Prostate gland (tissue), 2 donors: ENCODE results near the gene MRGPRD. TPM values are rescaled to one million over a fixed set of nuclear protein-coding genes. Genes with fewer than 3 reads are reported as not detected.
"Not testable (repeated sequence)": the region's sequence is repeated elsewhere in the genome, so short reads cannot be mapped to it uniquely, and the experiment has no call there.

ENCODE experiments used
- DNase-seq: peaks from one replicate; pipeline ENCODE4 v3.0.0-alpha.2; 2019; ENCODE audit warnings: low spot score
- H3K27ac ChIP-seq, 2 donors: fragments of 200-600 bp; sonication (generic); 2 replicates each; pipeline ENCODE4 v1.5.1; 2017 to 2019
- H3K27me3 ChIP-seq: fragments of 200-600 bp; sonication (generic); replicated peaks from 2 replicates; pipeline ENCODE4 v1.5.1; 2019; ENCODE audit not compliant: insufficient read depth
- H3K36me3 ChIP-seq, 2 donors: fragments of 200-600 bp; sonication (generic); 1 replicate in 1 of 2; 2 replicates in 1 of 2; pipeline versions ENCODE4 v1.5.1 to v1.8.1; 2017 to 2019
- H3K4me1 ChIP-seq: fragments of 200-600 bp; sonication (generic); replicated peaks from 2 replicates; pipeline ENCODE4 v1.5.1; 2019
- H3K4me3 ChIP-seq, 2 donors: fragments of 200-600 bp; sonication (generic); 2 replicates each; pipeline ENCODE4 v1.5.1; 2017 to 2019
- H3K9me3 ChIP-seq: fragments of 200-600 bp; sonication (generic); 2 replicates; pipeline ENCODE4 v1.5.1; 2017
- POLR2A ChIP-seq: fragments of 450-650 bp; IDR thresholded peaks from one replicate; pipeline ENCODE4 v1.6.1; 2016; ENCODE audit warnings: antibody characterized with exemption, mild to moderate bottlenecking
- POLR2AphosphoS5 ChIP-seq: sonication (generic); formaldehyde crosslinking; IDR thresholded peaks from one replicate; pipeline ENCODE4 v1.6.1; 2017; ENCODE audit warnings: antibody characterized with exemption
- WGBS: methylation state at CpG from one replicate; pipeline ENCODE4 v1.1.5; 2018; 5-methylcytosine and 5-hydroxymethylcytosine counted together
- intact Hi-C: fragments of 100-400 bp; cut with DNase I; formaldehyde crosslinking; loops from one replicate; pipeline ENCODE4 v1.14.2; 2022
- total RNA-seq, 2 donors: library from RNA; depleted of rRNA; stranded (reverse); fragments of >200 nt; gene quantifications; one replicate each; pipeline ENCODE4 v1.1.0, GENCODE V29; 2016
- TF ChIP-seq, protein P1 (sequence below), 4 experiments: fragments of 200-600 bp in 2 of 4; fragments of 450-650 bp in 2 of 4; sonication (generic) in 2 of 4; IDR thresholded peaks; 1 replicate in 3 of 4; 2 replicates in 1 of 4; pipeline ENCODE4 v1.5.1; 2016 to 2019; ENCODE audit warnings: antibody characterized with exemption in 4 of 4, mild to moderate bottlenecking in 2 of 4, moderate library complexity in 2 of 4

The MRGPRD gene
- total RNA-seq, 2 donors from 2014 or later = not detected

DNA sequence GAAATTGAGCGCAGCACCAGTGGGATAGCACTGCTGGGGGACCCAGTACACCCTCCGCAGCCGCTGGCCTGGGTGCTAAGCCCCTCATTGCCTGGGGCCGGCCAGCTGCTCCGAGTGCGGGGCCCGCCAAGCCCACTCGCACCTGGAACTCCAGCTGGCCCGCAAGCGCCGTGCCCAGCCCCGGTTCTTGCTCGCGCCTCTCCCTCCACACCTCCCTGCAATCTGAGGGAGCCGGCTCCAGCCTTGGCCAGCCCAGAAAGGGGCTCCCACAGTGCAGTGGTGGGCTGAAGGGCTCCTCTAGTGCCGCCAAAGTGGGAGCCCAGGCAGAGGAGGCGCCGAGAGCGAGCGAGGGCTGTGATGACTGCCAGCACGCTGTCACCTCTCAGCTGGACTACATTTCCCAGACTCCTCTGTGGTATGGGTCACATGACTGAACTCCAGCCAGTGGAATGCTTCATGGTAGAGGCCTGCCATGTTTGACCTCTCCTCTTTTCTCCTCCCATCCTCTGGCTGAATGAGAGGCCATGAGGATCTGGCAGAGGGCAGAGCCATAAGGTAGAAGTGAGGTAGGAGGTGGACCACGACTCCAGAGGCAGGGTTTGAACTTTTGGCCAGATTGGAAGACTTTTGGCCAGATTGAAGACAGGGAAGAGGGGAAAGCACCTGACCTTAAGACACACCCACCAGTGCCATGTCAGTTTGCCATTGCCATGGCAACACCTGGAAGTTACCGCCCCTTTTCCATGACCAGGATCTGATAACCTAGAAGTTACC is 6.2 kb downstream of the MRGPRD start:
- no peak for DNase-seq
- Histone ChIP-seq H3K9me3 (no peaks in the 10 kb centered on the region), H3K36me3 (no peaks in the 10 kb centered on the region), H3K27ac (no peak overlapping the region), H3K4me1 (peaks cover 10% of the 10 kb centered on the region), H3K4me3 (no peak overlapping the region), H3K27me3 (no peaks in the 10 kb centered on the region)
- TF ChIP-seq POLR2AphosphoS5 = no peak
- TF ChIP-seq, protein P1, sequence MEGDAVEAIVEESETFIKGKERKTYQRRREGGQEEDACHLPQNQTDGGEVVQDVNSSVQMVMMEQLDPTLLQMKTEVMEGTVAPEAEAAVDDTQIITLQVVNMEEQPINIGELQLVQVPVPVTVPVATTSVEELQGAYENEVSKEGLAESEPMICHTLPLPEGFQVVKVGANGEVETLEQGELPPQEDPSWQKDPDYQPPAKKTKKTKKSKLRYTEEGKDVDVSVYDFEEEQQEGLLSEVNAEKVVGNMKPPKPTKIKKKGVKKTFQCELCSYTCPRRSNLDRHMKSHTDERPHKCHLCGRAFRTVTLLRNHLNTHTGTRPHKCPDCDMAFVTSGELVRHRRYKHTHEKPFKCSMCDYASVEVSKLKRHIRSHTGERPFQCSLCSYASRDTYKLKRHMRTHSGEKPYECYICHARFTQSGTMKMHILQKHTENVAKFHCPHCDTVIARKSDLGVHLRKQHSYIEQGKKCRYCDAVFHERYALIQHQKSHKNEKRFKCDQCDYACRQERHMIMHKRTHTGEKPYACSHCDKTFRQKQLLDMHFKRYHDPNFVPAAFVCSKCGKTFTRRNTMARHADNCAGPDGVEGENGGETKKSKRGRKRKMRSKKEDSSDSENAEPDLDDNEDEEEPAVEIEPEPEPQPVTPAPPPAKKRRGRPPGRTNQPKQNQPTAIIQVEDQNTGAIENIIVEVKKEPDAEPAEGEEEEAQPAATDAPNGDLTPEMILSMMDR (IDR thresholded peaks at IDR 0.05) = no peak
- no peak for TF ChIP-seq POLR2A
- WGBS = 92% methylated on average over 22 of the region's 23 CpGs
- intact Hi-C loops = no loop called here

DNA sequence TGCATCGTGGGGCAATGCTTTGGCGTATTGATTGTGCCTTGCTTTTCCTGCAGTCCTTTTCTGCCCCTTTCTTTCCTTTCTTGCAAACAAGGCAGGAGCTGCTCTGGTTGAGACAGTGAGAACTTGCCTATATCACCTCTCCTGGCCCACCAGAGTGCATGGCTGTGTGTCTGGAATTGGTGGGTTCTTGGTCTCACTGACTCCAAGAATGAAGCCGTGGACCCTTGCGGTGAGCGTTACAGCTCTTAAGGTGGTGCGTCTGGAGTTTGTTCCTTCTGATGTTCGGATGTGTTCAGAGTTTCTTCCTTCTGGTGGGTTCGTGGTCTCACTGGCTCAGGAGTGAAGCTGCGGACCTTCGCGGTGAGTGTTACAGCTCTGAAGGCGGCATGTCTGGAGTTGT is 7.1 kb downstream of the MRGPRD start:
- DNase-seq, H3K27me3 ChIP-seq, H3K36me3 ChIP-seq, H3K27ac ChIP-seq, intact Hi-C loops, H3K9me3 ChIP-seq, H3K4me3 ChIP-seq, H3K4me1 ChIP-seq: not testable (repeated sequence)
- 93% methylated on average over 12 of the region's 12 CpGs for WGBS

DNA sequence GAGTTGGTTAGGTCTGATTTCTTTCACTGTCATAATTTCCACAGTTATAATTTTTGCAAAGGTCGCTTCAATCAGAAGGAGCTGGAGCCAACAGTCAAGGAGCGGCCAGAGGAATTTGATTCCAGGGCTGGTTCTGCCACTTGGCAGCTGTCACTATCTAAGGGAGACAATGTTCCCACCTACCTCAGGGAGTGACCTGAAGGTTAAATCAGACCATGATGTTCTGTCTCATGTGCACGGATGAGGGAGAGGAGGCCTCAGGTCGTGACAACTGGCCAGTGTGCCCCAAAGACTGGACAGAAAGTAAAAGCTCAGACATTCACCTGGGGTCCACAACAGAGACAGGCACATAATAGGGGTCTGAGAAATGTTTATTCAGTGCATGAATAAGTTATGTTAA is 7.6 kb downstream of the MRGPRD start:
- 49% methylated on average over 4 of the region's 4 CpGs for WGBS
- no peak for DNase-seq

DNA sequence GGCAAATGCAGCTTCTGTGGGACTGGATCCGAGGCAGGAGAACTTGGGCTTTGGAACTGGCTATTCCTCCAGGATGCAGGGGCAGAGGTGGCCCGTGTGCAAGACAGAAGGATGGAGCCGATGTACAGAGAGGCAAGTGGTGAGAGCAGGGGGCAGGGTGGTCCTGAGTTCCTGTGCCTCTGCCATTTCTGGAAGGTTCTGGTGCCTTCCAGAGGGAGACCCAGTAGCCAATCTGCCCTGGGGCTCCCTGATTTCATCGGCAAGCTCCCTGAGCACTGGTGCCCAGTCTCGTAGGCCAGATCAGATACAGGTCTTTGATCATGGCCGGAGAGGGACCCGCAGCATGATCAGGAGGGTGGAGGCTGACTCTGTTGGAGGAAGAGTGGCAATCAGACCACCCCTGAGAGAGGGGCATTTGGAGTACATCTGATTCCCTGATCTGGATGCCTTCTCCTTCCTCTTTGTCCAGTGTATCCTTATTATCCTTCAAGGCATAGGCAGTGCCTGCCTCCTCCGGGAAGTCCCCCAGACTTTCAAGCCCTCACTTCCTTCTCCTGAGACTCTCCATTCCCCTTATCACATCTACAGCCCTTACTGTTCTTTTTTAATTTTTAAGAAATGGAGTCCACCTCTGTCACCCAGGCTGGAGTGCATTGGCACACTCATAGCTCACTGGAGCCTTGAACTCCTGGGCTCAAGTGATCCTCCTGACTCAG is 9.7 kb downstream of the MRGPRD start:
- no peak overlapping the region for H3K4me3 ChIP-seq
- no peak for DNase-seq
- no peak overlapping the region for H3K27ac ChIP-seq
- no peaks in the 10 kb centered on the region for H3K36me3 ChIP-seq
- 82% methylated on average over 8 of the region's 8 CpGs for WGBS
- intact Hi-C loops = no loop called here
- no peaks in the 10 kb centered on the region for H3K27me3 ChIP-seq
- H3K4me1 ChIP-seq = no peaks in the 10 kb centered on the region
- H3K9me3 ChIP-seq = no peaks in the 10 kb centered on the region
- no peak for TF ChIP-seq POLR2A
- TF ChIP-seq POLR2AphosphoS5 = no peak
- TF ChIP-seq, protein P1 (IDR thresholded peaks at IDR 0.05) = no peak

More for the DNA sequence above, 7.6 kb downstream of the MRGPRD start:
- Histone ChIP-seq H3K27me3 (no peaks in the 10 kb centered on the region), H3K4me3 (no peak overlapping the region), H3K9me3 (no peaks in the 10 kb centered on the region), H3K36me3 (no peaks in the 10 kb centered on the region), H3K4me1 (peaks cover 10% of the 10 kb centered on the region), H3K27ac (no peak overlapping the region)
- TF ChIP-seq, protein P1 (IDR thresholded peaks at IDR 0.05) = no peak
- TF ChIP-seq POLR2A (no peak), POLR2AphosphoS5 (no peak)
- intact Hi-C loops = no loop called here

DNA sequence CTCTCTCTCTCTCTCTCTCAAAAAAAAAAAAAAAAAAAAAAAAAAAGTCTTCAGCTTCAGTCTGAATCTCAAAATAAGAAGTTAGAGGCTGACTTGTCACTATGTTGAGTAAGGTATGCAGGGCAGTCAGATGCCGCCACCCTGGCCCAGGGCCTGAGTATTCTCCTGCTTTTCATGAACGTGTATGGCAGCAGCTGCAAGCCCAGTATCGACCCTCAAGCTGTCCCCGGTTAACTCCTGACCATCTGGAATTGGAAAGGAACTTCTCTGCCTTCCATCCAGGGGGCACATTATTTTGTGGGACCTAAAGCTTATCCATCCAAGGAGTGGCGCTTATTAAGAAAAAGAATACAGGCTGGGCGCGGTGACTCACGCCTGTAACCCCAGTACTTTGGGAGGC is 11.4 kb downstream of the MRGPRD start:
- Histone ChIP-seq H3K4me1 (no peaks in the 10 kb centered on the region), H3K4me3 (no peak overlapping the region), H3K27me3 (no peaks in the 10 kb centered on the region), H3K36me3 (no peaks in the 10 kb centered on the region), H3K27ac (no peak overlapping the region), H3K9me3 (no peaks in the 10 kb centered on the region)
- intact Hi-C loops = no loop called here
- no peak for DNase-seq
- TF ChIP-seq POLR2A (no peak), POLR2AphosphoS5 (no peak)
- TF ChIP-seq, protein P1 (IDR thresholded peaks at IDR 0.05) = no peak
- 71% methylated on average over 8 of the region's 8 CpGs for WGBS
